OCI-LY1 (cell line): ENCODE data around the gene CACNA1D.

Source experiments
- H2AFZ ChIP-seq: fragments of 200-600 bp; sonication (generic), shearing (Covaris generic); 2 replicates; pipeline ENCODE4 v1.6.0; 2014; ENCODE audit warnings: antibody characterized with exemption, mild to moderate bottlenecking, low read length
- H3F3A ChIP-seq: fragments of 200-600 bp; sonication (generic), shearing (Covaris generic); 2 replicates; pipeline ENCODE4 v1.6.0; 2014; ENCODE audit warnings: mild to moderate bottlenecking, antibody characterized with exemption, low read length, moderate library complexity; ENCODE audit not compliant: insufficient read depth
- H3K27ac ChIP-seq: fragments of 200-600 bp; sonication (generic); 2 replicates; pipeline ENCODE4 v1.5.1; 2014; ENCODE audit warnings: low read length, mixed run types, mild to moderate bottlenecking, low read depth; ENCODE audit not compliant: poor library complexity, severe bottlenecking
- H3K27me3 ChIP-seq: fragments of 200-600 bp; sonication (generic); 2 replicates; pipeline ENCODE4 v1.6.0; 2014; ENCODE audit warnings: antibody characterized with exemption, mild to moderate bottlenecking, low read length, moderate library complexity; ENCODE audit not compliant: insufficient read depth
- H3K36me3 ChIP-seq: fragments of 200-600 bp; sonication (generic); 2 replicates; pipeline ENCODE4 v1.6.1; 2014; ENCODE audit warnings: mild to moderate bottlenecking, antibody characterized with exemption, low read length, moderate library complexity, mixed read lengths; ENCODE audit not compliant: insufficient read depth
- H3K4me1 ChIP-seq: fragments of 200-600 bp; sonication (generic); 2 replicates; pipeline ENCODE4 v1.5.1; 2014; ENCODE audit warnings: mild to moderate bottlenecking, low read length, moderate library complexity; ENCODE audit not compliant: insufficient read depth, severe bottlenecking
- H3K4me2 ChIP-seq: fragments of 200-600 bp; sonication (generic), shearing (Covaris generic); 2 replicates; pipeline ENCODE4 v1.6.1; 2014; ENCODE audit warnings: low read length
- H3K4me3 ChIP-seq: fragments of 200-600 bp; sonication (generic); 2 replicates; pipeline ENCODE4 v1.5.1; 2014; ENCODE audit warnings: low read length, low read depth, mild to moderate bottlenecking, mixed read lengths; ENCODE audit not compliant: poor library complexity, severe bottlenecking
- H3K79me2 ChIP-seq: fragments of 200-600 bp; shearing (Covaris generic); 2 replicates; pipeline ENCODE4 v1.6.1; 2016; ENCODE audit warnings: mixed run types, low read length, mixed read lengths; ENCODE audit not compliant: insufficient read depth
- H3K9ac ChIP-seq: fragments of 200-600 bp; sonication (generic), shearing (Covaris generic); 2 replicates; pipeline ENCODE4 v1.6.1; 2014; ENCODE audit warnings: mild to moderate bottlenecking, low read length, mixed read lengths
- H3K9me2 ChIP-seq: fragments of 200-600 bp; sonication (generic), shearing (Covaris generic); 2 replicates; pipeline ENCODE4 v1.6.1; 2014; ENCODE audit warnings: low read depth, mild to moderate bottlenecking, low read length, mixed read lengths
- H3K9me3 ChIP-seq: fragments of 200-600 bp; shearing (Covaris generic); 2 replicates; pipeline ENCODE4 v1.6.1; 2014; ENCODE audit warnings: low read length, mixed read lengths
- H4K20me1 ChIP-seq: fragments of 200-600 bp; sonication (generic), shearing (Covaris generic); 2 replicates; pipeline ENCODE4 v1.6.0; 2016; ENCODE audit warnings: mild to moderate bottlenecking, low read length; ENCODE audit not compliant: insufficient read depth
- CTCF ChIP-seq: fragments of 200-600 bp; sonication (generic), shearing (Covaris generic); IDR thresholded peaks from 2 replicates; pipeline ENCODE4 v1.5.1; 2017; ENCODE audit warnings: mild to moderate bottlenecking, antibody characterized with exemption, low read length, moderate library complexity, mixed read lengths
- EZH2 ChIP-seq: fragments of 200-600 bp; sonication (generic), shearing (Covaris generic); IDR thresholded peaks from 2 replicates; pipeline ENCODE4 v1.8.0; 2017; ENCODE audit warnings: borderline replicate concordance, mixed run types, mild to moderate bottlenecking, antibody characterized with exemption, low read length, moderate library complexity, mixed read lengths

Gene CACNA1D

GRCh38 chr3:53592862-53593261 is 98.5 kb downstream of the CACNA1D start:
- H3K4me3 ChIP-seq = no peak overlapping the region
- H3K36me3 ChIP-seq = no peaks in the 10 kb centered on the region
- no peaks in the 10 kb centered on the region for H3K4me1 ChIP-seq
- H3K79me2 ChIP-seq = no peaks in the 10 kb centered on the region
- no peak overlapping the region for H3K9ac ChIP-seq
- TF ChIP-seq EZH2 = no peak
- H3K9me3 ChIP-seq = no peaks in the 10 kb centered on the region
- no peaks in the 10 kb centered on the region for H3F3A ChIP-seq
- no peak overlapping the region for H2AFZ ChIP-seq
- no peak overlapping the region for H3K4me2 ChIP-seq
- H4K20me1 ChIP-seq = no peaks in the 10 kb centered on the region
- H3K9me2 ChIP-seq = no peaks in the 10 kb centered on the region
- no peaks in the 10 kb centered on the region; the same call in 1 of the 2 replicates for H3K27me3 ChIP-seq
- no peak overlapping the region for H3K27ac ChIP-seq

- H3K9me3 ChIP-seq = no peaks in the 10 kb centered on the region
- no peak overlapping the region for H3K4me3 ChIP-seq
- no peak overlapping the region for H3K27ac ChIP-seq
- no peak overlapping the region for H3K4me2 ChIP-seq
- H3K79me2 ChIP-seq = no peaks in the 10 kb centered on the region
- no peaks in the 10 kb centered on the region for H3K9me2 ChIP-seq
- no peaks in the 10 kb centered on the region for H4K20me1 ChIP-seq
- H3K4me1 ChIP-seq = no peaks in the 10 kb centered on the region
- no peak overlapping the region for H3K9ac ChIP-seq
- H3K36me3 ChIP-seq = no peaks in the 10 kb centered on the region
- no peak overlapping the region for H2AFZ ChIP-seq
- TF ChIP-seq CTCF (no peak), EZH2 (no peak)
- H3F3A ChIP-seq = no peaks in the 10 kb centered on the region
- H3K27me3 ChIP-seq = no peaks in the 10 kb centered on the region; the same call in 1 of the 2 replicates
Measured at GRCh38 chr3:53593611-53594010, 99.2 kb downstream of the CACNA1D start.

- Histone ChIP-seq H3K4me3 (no peak overlapping the region), H3K4me2 (no peak overlapping the region), H2AFZ (no peak overlapping the region), H4K20me1 (no peaks in the 10 kb centered on the region), H3K9me3 (no peaks in the 10 kb centered on the region), H3K9me2 (no peaks in the 10 kb centered on the region), H3K36me3 (no peaks in the 10 kb centered on the region), H3K27me3 (no peaks in the 10 kb centered on the region; the same call in 1 of the 2 replicates), H3K9ac (no peak overlapping the region), H3K27ac (no peak overlapping the region), H3K79me2 (no peaks in the 10 kb centered on the region), H3K4me1 (no peaks in the 10 kb centered on the region), H3F3A (no peaks in the 10 kb centered on the region)
- TF ChIP-seq CTCF (no peak), EZH2 (no peak)
Measured at GRCh38 chr3:53594276-53594675, 99.9 kb downstream of the CACNA1D start.

GRCh38 chr3:53595660-53596059 is 101.2 kb downstream of the CACNA1D start:
- H3K36me3 ChIP-seq = no peaks in the 10 kb centered on the region
- H3K4me3 ChIP-seq = no peak overlapping the region
- TF ChIP-seq EZH2 = no peak
- no peaks in the 10 kb centered on the region for H3K4me1 ChIP-seq
- H3F3A ChIP-seq = no peaks in the 10 kb centered on the region
- no peak overlapping the region for H3K9ac ChIP-seq
- no peak overlapping the region for H3K27ac ChIP-seq
- H4K20me1 ChIP-seq = no peaks in the 10 kb centered on the region
- H3K79me2 ChIP-seq = no peaks in the 10 kb centered on the region
- no peaks in the 10 kb centered on the region for H3K9me2 ChIP-seq
- H3K9me3 ChIP-seq = no peaks in the 10 kb centered on the region
- no peak overlapping the region for H2AFZ ChIP-seq
- no peak overlapping the region for H3K4me2 ChIP-seq
- no peaks in the 10 kb centered on the region; the same call in 1 of the 2 replicates for H3K27me3 ChIP-seq
